Skin of body (tissue), 2 donors: ENCODE data around the gene CATSPERD. TPM values are rescaled to one million over a fixed set of nuclear protein-coding genes. Genes with fewer than 3 reads are reported as not detected.
"Not testable (repeated sequence)": the region's sequence is repeated elsewhere in the genome, so short reads cannot be mapped to it uniquely, and the experiment has no call there.

Experiments
- DNase-seq: peaks from one replicate; lab custom pipeline; 2025; lab: John Stamatoyannopoulos, UW
- total RNA-seq: library from RNA; depleted of rRNA; stranded (reverse); fragments of >200 nt; gene quantifications from one replicate; pipeline ENCODE4 v1.2.3, GENCODE V29; 2014

Gene CATSPERD
- total RNA-seq, 1 donor from 2014 or later: not detected

DNA sequence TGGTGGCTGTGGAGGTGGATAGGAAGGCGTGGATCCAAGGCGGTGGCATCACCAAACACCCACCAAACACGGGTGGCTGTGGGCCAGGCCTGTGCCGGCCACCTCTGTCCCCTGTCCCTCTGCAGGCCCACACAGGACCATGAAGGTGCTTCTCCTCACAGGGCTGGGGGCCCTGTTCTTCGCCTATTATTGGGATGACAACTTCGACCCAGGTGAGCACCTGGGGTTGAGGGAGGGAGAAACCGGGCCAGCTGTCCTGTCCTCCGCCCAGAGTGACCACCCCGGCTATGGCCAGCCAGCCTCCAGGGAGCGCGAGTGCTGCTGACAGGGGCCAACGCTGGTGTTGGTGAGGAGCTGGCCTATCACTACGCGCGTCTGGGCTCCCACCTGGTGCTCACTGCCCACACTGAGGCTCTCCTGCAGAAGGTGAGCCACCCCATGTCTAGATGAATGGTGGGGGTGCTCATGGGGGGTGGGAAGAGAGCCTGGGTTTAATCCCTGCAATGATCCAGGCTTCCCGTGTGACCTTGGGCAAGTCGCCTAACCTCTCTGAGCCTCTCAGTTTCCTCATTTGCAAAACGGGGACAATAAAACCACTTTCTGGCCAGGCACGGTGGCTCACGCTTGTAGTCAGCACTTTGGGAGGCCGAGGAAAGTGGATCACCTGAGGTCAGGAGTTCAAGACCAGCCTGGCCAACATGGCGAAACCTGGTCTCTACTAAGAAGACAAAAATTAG, 35.6 kb upstream of the CATSPERD start:
- no peak for DNase-seq

DNA sequence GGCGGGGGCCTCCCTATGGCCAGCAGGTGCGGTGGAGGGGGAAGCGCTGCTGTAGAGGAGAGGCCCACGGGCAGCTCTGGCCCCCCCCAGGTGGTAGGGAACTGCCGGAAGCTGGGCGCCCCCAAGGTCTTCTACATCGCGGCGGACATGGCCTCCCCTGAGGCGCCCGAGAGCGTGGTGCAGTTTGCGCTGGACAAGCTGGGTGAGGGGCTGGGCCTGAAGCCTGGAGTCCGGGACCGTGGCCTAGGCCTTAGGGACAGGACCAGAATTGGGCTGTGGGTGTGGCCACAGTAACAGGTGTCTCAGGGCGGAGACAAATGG, 34.2 kb upstream of the CATSPERD start:
- no peak for DNase-seq

DNA sequence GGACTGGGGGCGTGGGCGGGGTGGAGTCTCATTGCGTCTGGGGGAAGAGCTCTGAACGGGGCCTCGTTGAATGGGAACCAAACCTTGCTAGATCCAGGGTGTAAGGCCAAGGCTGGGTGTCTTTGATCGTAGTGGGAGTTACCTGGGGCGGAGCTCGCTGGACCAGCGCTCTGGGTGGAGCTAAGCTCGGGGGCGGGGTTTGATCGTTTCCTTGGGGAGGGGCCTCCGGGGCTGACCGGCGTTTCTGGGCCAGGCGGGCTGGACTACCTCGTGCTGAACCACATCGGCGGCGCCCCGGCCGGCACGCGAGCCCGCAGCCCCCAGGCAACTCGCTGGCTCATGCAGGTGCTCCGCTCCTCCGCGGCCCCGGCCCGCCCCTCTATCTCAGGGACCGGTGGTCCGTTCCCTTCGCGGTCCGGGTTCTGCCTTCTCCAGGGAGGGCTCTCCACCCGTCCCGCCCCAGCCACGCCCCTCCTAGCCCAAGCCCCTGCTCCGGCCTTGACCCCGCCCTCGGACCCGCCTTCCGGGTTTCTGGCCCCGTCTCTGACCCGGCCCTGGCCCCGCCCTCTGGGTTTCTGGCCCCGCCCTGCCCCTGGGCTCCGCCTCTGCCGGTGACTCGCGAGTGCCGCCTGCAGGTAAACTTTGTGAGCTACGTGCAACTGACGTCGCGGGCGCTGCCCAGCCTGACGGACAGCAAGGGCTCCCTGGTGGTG, 33.6 kb upstream of the CATSPERD start:
- peak; percentile 84 for DNase-seq

DNA sequence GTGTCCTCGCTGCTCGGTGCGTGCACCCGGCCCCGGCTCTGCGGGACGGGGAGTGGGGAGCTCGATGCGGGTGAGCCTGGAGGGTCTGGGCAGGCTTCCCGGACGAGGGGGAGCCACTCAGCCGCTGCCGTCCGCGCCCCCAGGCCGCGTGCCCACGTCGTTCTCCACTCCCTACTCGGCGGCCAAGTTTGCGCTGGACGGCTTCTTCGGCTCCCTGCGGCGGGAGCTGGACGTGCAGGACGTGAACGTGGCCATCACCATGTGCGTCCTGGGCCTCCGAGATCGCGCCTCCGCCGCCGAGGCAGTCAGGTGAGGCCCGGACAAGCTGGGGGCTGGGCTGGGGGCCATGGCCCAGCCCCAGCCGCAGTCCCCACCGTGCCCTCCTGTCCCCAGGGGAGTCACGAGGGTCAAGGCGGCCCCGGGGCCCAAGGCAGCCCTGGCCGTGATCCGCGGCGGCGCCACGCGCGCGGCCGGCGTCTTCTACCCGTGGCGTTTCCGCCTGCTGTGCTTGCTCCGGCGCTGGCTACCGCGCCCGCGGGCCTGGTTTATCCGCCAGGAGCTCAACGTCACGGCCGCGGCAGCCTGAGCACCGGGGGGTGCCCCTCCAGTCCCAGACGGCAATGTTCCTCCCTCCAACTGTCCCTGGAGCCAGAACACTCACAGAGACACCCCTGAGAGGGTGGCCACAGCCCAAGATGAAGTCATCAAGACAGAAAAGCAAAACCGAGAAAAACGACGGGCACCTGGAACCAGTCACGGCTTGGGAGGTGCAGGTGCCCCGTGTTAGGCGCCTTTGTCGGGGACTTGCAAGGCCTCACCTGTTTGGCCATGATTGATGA, 32.9 kb upstream of the CATSPERD start:
- no peak for DNase-seq

DNA sequence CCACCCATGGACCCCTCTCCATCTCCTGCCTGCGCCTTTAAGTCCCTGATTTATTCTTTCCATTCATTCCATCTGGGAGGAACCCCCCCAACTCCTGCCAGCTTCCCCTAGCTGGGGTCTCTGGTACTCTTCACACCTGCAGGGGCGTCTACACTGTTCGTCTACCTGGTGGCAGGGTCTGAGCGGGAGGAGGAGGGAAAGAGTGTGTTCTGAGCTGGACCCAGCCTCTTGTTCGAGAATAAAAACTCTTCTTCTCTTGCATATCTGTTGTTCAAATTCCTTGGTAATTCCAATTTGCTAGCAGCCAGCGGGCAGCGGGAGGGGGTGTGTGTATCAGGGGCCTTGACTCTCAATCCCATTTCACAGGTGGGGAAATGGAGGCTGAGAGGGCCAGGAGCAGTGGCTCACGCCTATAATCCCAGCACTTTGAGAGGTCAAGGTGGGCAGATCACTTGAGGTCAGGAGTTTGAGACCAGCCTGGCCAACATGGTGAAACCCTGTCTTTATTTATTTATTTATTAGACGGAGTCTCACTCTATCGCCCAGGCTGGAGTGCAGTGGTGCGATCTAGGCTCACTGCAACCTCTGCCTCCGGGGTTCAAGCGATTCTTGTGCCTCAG, 32.1 kb upstream of the CATSPERD start:
- DNase-seq: not testable (repeated sequence)

DNA sequence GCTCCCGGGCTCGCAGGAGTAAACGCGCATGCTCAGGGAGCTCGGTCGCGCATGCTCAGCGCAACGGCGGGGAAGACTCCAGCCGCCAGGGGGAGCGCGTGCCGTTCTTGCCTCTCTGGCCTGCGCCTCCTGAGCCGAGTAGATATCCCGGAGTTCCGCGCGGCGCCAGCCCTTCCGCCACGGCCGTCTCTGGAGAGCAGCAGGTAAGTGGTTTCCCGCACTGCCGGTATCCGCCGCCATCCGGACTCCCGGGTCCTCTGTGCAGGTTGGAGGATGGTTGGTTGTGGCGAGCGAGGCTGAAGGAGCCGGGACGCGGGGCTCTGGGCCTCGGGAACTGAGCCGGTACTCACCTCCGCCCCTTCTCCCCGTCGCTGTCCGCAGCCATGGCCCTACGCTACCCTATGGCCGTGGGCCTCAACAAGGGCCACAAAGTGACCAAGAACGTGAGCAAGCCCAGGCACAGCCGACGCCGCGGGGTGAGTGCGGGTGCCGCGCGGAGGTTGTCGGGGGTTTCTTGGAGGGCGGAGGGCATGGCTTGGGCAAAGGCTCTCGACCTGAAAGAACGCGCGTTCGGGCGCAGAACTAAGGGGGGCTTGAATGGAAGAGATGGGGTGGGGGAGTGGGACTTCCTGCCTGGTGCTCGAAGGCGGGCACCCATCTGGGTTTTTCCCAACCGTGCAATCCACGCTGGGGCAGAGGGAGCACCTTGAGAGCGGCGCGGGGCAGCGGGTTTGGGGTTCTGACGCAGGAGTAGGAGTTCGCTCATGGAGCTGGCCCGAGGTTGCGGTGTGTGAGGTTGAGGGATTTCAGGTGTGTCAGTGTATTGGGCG, 30.1 kb upstream of the CATSPERD start, which contains the start of gene RPL36:
RPL36 (plus strand) TSS at position 171 of the 830 bp plus-strand sequence; CDS start at position 384, 213 bp downstream.
- peak; percentile 97 for DNase-seq

DNA sequence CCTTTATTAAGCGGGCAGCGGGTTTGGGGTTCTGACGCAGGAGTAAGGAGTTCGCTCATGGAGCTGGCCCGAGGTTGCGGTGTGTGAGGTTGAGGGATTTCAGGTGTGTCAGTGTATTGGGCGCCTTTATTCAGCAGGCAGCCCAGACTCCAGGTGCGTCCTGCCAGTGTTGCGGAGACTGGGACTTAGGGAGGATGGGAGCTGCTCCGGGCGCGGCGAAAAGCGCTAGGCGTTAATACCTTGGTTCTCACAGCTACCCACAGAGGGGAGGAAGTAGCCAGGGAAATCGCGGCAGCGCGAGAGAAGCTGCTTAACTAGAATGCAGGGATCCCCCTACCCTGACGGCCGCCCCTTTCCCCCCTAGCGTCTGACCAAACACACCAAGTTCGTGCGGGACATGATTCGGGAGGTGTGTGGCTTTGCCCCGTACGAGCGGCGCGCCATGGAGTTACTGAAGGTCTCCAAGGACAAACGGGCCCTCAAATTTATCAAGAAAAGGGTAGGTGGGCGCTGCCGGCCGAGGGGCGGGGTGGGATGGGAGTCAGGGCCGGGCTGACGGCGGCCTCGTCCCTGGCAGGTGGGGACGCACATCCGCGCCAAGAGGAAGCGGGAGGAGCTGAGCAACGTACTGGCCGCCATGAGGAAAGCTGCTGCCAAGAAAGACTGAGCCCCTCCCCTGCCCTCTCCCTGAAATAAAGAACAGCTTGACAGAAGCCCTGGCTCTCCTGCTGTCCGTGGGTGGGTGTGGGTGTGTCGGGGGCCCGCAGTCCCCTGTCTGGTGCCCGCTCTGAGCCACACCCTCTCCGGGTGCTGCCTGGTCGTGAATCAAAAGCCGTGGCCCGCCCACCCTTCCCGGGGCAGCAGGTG, 29.2 kb upstream of the CATSPERD start:
- DNase-seq: no peak

DNA sequence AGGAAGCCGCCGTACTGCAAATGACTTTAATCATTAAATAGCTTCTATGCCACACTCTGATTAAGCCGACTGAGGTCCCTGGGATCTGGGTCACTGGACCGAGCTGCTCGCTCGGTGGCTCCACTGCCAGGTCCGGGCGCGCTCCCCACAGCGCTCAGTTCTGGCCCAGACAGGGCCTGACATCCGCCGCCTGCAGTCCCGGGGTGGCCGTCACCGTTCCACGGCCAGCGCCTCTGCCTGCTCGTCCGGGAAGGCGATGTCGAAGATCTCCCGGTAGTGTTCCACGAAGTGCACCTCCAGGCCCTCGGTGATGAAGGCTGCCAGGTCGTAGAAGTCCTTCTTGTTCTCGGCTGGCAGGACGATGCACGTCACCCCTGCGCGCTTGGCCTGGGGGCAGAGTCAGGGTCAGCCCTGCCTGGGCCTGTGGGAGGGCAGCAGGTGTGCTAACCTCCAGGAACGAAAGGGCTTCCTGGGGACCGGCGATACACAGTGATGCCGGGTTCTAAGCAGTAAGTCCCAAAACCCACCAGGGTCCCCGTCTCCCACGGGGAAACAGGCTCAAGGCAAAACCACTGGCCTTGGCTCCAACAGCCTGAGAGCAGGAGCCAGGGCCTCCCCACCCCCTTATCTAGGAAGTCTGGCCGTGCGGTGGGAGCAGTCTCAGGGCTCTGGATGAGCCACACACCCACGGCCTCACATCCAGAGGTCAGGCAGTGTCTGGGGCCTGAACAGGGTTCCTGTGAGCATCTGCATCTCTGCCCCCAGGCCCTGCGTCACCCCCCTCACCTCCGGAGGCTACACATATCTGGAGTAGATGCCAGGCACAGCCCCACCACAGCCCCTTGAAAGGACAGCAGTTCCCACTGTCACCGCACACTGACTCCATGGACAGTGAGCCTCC, 28.4 kb upstream of the CATSPERD start:
- DNase-seq: no peak

DNA sequence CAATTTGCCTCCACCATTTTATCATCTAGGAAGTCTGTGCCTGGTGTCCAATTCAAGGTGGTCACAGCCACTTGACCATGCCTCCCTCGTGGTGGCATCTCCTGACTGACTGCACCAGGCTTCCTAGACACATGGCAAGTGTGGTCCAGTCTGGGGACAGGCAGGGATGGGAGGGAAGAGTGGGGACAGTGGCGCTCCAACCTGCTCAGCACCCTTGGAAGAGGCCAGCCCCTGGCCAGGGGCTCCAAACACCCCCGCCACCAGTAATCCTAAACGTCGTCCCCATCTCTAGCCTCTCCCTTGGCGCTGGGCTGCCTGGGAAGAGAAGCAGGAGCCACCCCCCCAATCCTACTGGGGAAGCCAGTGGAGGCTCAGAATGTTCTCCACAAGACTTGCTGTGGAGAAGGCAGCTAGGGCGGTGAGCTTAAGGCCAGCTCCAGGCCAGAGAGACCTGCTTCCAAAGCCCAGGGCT, 27.7 kb upstream of the CATSPERD start:
- no peak for DNase-seq

DNA sequence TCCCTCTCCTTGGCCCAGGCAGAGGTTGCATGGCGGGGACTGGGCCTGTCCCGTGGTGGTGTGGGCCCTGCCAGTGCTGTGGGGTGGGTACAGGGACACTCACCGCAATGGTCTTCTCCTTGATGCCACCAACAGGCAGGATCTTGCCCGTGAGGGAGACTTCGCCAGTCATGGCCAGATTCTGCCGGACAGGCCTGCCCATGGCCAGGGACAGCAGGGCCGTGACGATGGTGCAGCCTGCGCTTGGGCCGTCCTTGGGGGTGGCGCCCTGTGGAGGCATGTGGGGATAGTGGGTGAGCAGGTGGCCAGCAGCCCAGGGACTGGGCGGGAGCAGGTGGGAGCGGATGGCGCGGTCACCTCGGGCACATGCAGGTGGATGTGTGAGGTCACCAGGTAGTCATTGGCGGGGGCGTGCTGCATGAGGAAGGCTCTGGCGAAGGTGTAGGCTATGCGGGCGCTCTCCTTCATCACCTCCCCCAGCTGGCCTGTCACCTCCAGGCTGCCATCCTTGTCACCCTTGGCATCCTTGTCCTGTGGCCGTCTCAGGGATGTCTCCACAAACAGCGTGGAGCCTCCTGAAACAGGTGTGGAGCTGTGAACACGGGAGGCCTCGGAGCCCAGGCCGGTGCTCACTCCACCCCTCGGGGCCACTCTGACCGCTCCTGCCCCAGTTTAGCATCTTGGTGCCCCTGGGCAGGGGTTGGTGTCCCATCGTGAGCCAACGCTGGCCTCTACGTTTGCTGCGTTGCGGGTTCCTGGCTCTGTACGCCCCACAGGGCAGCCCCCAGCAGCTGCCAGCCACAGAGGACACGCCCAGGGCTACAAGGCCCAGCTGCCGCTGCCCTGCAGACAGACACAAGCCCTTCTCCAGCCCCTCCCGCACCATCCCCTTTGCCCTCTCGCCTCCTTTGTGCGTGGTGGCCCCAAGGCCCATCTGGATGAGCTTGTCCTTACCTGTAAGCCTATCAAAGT, 27.0 kb upstream of the CATSPERD start:
- DNase-seq: no peak

DNA sequence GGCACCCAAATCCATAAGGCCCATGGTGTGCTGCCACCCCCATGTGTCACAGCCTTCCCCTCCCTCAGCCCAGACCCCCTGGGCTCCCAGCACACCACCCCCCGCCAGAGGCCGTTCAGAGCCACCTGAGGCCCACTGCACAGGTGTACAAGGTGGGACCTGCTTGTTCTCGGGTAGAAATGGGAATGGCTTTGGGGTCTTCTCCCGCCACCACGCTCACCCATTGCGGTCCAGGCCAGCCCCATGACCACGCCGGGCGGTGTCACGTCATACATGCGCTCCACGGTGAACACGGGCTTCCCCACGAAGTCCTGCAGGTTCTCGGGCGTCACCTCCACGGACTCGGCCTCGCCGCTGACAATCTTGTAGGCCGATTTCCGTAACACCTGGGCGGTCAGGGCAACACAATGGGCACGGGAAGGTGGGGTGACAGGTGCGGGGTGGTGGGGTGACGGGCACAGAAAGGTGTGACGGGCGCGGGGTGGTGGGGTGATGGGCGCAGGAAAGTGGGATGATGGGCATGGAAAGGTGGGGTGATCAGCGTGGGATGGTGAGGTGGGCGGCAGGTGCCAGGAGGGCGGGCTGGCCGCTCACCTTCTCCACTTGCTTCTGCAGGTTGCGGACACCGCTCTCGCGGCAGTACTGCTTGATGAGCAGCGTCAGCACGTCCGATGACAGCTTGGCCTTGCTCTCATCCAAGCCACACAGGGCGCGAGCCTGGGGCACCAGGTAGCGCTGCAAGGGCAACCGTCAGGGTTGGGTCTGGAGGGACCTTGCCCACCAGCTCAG, 26.1 kb upstream of the CATSPERD start:
- no peak for DNase-seq

DNA sequence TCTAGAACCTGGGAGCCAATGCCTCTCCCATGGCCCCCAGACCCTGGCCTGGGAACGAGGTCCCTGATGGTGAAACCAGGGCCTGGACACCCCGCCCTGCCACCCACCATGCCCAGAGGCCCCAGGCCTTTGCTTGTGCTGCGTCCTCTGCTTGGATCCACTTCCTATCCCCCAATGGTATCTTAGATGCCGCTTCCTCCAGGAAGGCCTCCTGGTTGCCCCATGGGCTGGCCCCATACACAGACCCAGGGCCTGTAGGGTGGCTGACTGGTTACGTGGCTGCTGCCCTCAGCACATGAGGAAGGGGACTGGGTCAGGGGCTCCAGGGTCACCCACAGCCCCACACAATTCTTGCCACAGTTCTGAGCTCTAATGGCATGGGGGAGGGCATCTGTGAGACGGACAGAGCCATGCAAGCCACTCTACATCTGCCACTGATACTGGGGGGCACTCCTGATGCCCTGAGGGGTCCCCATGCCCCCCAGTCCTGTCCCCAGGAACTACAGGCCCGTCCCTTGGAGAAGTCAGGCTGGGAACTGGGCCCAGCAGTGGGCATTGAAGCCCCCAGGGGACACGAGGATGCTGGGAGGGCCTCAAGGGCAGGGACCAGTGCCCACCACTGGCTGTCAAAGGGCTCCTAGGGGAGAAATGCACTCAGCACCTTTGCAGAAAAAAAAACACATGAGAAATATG, 25.3 kb upstream of the CATSPERD start:
- DNase-seq: no peak

DNA sequence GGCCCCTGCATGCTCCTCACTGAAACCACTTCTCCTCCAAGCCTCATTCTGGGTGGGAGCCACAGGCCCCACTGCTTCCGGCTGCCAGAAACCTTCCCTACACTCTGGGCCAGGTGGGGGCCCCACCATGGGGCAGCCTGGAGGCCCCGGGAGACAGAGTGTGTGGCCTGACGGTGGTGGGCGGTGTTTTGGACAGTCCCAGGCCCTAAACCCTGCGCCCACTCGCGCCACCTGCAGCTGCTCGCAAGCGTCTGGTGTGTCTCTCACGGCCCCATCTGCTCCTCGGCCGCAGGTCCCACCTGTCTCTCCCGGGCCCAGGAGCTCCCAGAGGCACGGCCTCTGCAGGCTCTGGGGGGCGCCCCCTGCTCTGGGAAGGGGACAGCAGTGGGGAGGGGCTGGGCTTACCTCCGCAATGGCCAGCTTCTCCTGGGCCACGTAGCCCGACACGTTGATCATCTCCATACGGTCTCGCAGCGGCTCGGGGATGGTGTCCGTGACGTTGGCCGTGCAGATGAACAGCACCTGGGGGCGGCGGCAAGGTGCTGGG, 24.7 kb upstream of the CATSPERD start:
- DNase-seq: no peak

DNA sequence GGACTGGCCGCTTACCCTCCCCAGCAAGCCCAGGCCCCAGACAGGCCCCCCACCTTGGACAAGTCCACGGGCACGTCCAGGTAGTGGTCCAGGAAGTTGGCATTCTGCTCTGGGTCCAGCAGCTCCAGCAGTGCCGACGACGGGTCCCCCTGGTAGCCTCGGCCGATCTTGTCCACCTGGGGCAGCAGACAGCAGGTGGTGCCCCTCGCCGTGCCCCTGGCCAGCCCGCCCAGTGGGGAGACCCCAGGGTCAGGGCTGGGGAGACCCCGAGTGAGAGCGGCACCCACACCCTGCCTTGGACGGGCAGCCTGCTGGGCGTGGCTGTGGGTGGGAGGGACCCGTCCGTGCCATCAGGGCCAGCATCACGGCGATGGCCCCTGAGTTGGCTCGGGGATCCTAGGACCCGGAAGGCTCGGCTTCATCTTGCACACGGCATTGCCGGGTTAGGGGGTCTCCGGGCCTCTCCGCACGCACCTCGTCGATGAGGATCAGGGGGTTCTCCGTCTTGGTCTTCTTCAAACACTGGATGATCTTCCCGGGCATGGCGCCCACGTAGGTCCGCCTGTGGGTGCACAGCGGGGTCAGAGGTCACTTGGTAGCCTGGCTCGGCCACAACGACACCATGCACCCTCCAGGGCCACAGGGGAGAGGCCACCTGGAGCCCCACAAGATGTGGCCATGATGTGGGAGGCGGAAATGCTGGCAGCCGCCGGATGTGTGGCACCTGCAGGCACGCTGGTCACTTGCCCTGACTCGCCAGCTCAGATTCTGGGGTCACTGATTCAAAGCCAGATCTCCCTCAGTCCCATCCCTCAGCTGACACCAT, 24.0 kb upstream of the CATSPERD start:
- DNase-seq: no peak
